Astrocyte (in vitro differentiated cells and primary cell): ENCODE results near the gene TRIM59.

Source experiments
- EZH2 ChIP-seq: IDR thresholded peaks from 2 replicates; pipeline ENCODE4 v1.6.1; 2012; ENCODE audit warnings: mild to moderate bottlenecking, low read length, inconsistent platforms; ENCODE audit not compliant: insufficient read depth
- TF ChIP-seq, protein P1 (sequence below): IDR thresholded peaks from 2 replicates; pipeline ENCODE4 v1.5.1; 2011; ENCODE audit warnings: low read depth, mild to moderate bottlenecking, inconsistent platforms, low read length, moderate library complexity; ENCODE audit not compliant: insufficient read depth

GRCh38 chr3:160490166-160490565, 40.6 kb upstream of the TRIM59 start:
- TF ChIP-seq, protein P1, sequence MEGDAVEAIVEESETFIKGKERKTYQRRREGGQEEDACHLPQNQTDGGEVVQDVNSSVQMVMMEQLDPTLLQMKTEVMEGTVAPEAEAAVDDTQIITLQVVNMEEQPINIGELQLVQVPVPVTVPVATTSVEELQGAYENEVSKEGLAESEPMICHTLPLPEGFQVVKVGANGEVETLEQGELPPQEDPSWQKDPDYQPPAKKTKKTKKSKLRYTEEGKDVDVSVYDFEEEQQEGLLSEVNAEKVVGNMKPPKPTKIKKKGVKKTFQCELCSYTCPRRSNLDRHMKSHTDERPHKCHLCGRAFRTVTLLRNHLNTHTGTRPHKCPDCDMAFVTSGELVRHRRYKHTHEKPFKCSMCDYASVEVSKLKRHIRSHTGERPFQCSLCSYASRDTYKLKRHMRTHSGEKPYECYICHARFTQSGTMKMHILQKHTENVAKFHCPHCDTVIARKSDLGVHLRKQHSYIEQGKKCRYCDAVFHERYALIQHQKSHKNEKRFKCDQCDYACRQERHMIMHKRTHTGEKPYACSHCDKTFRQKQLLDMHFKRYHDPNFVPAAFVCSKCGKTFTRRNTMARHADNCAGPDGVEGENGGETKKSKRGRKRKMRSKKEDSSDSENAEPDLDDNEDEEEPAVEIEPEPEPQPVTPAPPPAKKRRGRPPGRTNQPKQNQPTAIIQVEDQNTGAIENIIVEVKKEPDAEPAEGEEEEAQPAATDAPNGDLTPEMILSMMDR: no peak
- TF ChIP-seq EZH2: no peak
